HG03060 (cell line): ENCODE measurements around the gene SYNE1.
A peak's percentile ranks its signal among the peaks of the same experiment; 100 is the strongest.
"Not testable (repeated sequence)": the region's sequence is repeated elsewhere in the genome, so short reads cannot be mapped to it uniquely, and the experiment has no call there.

ENCODE experiments used
- ATAC-seq: cut with Tn5 transposase; IDR thresholded peaks from one replicate; pipeline ENCODE4 v1.9.1; 2021; ENCODE audit warnings: low read depth, moderate number of reproducible peaks; ENCODE audit not compliant: unreplicated experiment

Gene SYNE1

DNA sequence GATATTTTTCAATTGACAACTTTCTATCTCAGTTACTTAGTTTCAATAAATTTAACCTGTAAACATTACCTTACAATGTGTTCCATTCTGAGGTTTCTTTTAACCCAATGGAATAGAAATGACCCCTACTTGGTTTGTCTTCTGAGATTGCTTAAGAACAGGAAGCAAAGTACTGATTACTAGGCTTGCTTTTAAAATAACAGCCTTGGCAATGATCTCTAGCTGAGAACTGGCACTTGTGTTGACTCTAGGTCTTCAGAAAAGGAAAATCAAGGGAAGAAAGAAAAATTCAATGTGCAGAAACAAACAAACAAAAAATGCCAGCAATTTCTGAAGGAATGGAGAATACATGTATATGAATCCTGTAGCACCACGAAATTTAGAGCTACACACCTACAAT lies 66.1 kb downstream of the SYNE1 start:
- ATAC-seq: no peak

DNA sequence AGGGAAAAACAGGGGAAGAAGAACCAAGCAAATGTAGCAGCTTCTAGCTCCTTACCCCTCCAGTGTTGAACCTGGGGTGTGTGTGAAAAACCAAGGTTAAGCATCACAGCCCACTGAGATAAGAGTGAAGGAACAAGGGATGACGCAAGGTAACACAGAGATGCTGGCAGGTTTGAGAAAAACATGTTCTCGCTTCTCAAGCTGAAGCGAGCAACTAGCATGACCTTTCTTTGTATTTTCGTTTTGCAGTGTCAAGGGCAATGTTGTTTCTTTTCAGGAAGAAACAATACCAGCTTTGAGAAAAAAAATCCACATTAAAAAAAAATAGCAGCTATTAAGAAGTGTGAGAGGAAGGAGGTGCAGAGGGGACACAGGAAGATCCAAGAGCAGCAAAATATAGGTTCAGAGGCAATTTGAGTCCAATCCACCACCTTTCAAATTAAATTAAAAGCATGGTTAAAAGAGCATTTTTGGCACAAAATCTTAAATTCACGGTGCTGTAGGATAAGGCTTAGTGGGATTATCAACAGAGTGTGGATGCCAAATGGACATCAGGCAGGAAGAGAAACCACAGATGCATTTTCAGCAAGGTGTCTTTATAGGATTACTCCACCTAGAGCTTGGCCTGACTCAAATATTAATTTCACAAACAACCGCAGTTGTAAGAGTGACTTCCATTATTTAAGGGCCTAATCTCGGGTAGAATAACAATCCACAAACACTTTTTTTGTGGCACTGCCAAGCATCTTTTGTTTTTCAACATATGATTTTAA lies 70.9 kb downstream of the SYNE1 start:
- no peak for ATAC-seq

DNA sequence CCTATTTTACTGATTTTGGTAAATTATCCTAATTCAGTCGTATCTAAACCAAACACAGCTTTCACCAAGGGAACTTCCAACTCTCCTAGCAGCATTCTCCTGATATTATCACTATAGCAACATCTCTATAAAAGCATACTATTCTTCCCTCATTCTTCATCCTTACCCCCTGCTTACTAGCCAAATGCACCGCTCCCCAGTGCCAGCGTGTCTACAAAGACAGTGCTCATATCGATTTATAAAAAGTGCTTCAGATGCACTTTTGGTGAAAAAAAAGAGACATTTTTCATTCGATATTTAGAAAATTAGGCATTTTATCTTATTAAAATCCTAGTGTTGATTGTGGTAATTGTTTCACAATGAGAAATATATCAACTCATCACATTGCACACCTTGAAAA lies 74.0 kb downstream of the SYNE1 start:
- no peak for ATAC-seq

DNA sequence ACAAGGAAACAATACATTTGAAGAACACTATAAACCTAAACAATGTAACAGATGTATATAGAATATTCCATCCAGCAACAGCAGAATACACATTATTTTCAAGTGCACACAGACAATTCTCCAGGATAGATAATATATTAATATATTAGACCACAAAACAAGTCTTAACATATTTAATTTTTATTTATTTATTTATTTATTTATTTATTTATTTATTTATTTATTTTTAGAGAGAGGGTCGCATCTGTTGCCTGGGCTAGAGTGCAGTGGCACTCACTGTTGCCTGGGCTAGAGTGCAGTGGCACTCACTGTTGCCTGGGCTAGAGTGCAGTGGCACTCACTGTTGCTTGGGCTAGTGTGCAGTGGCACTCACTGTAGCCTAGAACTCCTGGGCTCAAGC lies 78.4 kb downstream of the SYNE1 start:
- not testable (repeated sequence) for ATAC-seq

DNA sequence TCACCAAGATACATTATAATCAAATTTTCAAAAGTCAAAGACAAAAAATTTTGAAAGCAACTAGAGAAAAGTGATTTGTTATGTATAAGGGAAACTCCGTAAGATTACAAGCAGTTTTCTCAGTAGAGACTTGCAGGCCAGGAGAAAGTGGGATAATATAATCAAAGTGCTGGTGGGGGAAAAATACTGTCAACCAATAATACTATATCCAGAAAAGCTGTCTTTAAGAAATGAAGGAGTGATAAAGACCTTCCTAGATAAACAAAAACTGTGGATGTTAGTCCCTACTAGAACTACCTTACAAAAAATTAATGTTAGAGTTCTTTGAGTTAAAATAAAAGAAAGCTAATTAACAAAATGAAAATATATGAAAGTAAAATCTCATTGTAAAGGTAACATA lies 79.7 kb downstream of the SYNE1 start:
- no peak for ATAC-seq

DNA sequence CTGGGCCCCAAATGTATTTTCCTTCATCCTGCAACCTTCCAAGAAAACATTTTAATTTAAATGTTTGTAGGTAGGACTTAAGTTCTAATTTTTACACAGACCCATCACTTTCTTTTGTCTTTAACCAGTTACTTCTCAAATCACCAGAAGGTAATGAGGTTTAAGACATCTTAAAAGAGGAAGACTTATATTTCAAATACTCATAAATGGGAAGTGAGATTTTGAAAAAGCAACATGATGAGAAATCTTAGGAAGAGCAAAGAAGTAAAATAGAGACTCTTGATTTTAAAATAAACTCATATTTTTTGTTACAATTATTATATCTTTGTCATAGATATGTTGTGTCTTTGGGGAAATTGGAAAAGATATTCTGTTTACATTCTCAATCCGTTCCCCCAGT lies 82.3 kb downstream of the SYNE1 start:
- no peak for ATAC-seq

DNA sequence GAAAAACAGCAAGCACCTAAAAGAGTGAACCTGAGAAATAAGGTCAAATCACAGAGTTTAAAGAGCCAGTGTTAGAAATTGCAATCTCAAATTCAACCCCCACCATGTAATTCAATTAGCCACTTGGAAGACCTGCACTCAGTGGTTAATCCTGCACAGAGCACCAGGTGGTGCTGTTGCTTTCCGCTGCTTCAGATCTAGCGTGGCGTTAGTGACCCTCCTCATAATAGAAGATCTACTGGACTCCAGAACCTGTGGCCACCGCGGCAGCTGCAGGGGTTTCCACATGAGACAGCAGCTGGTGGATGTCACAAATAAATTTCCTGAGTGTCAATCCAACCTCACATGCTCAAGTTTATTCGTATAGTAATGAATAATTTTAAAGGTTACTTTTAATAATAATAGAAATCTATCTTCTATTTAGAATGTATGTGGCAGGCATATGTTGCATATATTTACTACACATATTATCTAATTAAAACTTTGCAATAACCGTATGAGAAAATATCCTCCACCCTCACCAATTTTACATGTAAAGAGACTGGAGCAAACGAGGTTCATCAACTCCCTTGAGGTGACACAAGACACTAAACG lies 84.4 kb downstream of the SYNE1 start:
- peak; percentile 93 for ATAC-seq

DNA sequence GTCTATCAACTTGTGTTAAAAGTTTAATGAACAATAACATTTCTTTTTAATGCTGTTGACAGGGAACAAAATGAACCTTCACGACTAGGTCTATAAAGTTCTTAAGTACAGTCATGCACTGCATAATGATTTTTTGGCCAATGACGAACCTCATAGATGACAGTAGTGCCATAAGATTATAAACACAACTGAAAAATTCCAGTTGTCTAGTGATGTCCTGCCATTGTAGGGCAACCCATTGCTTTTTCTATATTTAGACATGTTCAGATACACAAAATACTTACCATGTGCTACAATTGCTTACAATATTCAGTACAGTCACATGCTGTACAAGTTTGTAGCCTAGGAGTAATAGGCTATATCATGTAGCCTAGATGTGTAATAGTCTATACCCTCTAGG lies 93.6 kb downstream of the SYNE1 start:
- no peak for ATAC-seq

DNA sequence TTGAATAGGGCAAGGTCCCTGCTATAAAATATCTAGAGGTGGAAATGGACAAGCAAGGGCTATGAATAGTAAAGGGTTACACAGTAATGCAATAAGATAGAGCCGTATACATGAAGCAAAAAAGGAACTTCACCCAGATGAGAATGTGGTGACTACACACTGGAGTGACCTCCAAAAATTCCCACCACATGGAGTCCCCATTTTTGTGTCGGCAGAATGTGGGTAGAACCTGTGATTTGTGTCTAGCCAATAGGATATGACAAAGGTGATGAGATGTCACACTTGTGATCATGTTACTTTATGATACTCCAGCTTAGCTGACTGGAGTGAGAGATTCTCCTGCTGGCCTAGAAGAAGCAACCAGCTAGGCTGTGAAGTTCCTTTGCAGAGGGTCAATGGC lies 96.8 kb downstream of the SYNE1 start:
- no peak for ATAC-seq

DNA sequence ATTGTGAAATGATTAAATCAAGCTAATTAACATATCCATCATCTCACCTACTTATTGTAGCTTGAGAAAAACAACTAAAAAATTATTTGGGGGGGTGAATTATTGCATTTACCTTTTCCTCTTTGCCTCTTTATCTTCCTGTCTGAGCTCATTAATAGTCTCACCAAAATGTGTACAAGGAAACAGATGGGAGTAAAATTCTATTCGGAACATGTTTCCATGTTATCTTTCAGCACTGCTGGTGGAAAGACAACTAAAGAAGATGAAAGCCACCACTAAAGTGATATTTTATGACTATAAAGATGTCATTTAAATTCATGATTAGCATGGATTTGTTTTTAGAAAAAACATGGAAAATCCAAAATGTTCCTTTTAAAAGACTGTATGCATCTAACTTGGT lies 102.6 kb downstream of the SYNE1 start:
- no peak for ATAC-seq

DNA sequence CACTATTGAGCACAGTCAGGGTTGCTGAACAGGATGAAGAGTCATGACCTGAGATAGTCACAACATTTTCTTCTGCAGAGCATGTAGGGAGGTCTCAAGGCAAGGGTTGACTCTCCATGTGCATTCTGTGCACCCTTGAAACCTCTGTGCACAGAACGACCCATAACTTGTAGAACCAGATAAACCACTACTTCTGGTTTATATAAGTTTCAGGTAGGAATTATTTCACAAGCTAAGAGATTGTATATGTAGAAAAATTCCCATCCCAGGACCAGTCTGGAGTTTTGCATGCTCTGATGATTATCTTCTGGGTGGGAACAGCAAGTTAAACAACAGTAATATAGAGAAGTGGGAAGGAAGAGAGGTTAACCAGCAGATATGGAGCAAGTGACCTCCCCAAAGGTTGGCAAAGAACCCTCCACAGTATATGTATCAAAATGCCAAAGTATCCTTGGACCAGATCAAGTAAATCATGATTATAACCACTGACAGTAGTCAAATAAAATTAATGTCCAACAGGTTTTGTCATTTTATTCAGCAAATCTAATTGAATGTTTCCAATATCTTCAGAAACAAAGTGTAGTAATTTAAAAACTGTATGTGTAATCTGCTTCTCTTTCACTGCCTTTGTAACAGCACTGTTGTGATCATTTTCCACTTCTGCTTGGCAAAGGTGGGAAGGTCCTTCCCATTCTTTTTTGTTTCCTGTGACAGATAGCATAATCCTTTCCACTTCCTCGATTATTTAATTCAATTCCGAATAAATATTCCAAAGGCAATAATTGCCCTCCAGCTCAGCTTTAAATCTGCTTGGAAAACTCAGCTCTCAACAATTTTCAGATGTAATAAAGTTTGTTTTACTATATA lies 104.4 kb downstream of the SYNE1 start:
- no peak for ATAC-seq

DNA sequence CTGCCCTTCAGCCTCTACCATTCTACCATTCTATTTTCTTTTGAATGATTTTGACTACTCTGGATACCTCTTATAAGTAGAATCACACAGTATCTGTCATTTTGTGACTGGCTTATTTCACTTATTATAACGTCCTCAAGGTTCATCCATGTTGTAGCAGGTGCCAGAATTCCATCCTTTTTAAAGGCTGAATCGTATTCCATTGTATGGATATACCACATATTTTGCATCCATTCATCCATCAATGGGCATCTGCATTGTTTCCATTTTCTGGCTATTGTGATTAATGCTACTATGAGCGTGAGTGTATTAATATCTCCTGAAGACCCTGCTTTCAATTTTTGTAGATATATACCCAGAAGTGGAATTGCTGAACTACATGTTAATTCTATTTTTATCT lies 105.5 kb downstream of the SYNE1 start:
- no peak for ATAC-seq

DNA sequence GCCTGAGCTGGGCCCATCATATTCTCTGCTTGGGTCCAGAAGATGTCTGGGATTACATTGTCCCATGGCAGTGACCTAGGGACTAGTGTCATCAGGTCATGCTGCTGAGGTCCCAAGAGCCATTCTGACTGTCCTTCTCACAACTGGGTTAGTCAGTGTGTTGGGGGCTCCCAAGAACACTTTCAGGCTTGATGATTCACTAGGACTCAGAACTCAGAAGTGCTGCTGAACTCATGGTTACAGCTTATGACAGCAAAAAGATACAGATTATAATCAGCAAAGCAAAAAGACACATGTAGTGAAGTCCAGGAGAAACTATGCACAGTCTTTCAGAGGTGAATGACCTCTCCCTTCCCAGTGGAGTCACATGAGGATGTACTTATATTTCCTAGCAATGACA lies 107.8 kb downstream of the SYNE1 start:
- no peak for ATAC-seq

DNA sequence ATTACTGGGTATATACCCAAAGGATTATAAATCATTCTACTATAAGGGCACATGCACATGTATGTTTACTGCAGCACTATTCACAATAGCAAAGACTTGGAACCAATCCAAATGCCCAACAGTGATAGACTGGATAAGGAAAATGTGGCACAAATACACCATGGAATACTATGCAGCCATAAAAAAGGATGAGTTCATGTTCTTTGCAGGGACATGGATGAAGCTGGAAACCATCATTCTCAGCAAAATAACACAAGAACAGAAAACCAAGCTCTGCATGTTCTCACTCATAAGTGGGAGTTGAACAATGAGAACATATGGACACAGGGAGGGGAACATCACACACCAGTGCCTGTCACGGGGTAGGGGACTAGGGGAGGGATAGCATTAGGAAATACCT lies 123.0 kb downstream of the SYNE1 start:
- ATAC-seq: not testable (repeated sequence)

DNA sequence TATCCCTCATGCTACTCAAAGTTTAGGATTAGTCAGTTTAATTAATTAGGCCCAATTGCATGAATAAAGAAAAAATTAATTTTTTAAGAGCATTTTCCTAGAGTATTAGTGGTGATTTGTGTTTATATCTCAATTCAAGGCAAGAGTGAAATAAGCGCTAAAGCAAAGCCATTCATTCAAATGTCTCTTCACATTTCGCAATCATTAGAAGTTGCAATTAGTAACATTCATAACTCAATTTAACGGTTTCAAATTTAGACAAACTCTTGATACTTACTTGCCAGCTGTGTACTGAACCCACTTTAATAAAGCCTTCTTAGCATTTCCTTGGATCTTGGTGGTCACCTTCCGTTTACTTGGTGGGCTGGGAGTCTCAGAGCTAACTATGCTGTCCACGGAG lies 127.2 kb downstream of the SYNE1 start:
- ATAC-seq: no peak

DNA sequence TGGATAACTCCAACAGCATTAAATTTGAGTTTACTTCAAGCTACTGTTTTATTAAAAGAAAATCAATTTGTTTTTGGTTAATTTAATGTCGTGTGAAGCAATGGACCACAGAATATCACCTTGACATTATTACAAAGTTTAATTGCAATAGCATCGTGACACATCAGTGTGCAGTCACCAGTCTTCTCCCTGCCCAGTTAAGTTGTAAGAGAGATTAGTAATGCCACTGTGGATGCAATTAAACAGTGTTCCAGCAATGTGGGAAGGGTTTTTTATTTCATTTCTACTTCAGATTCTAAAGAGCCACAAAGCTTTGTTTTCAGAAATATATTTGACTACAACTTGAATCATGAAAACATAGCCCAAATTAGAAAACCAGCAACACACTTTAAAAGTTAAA lies 128.7 kb downstream of the SYNE1 start:
- ATAC-seq: no peak

DNA sequence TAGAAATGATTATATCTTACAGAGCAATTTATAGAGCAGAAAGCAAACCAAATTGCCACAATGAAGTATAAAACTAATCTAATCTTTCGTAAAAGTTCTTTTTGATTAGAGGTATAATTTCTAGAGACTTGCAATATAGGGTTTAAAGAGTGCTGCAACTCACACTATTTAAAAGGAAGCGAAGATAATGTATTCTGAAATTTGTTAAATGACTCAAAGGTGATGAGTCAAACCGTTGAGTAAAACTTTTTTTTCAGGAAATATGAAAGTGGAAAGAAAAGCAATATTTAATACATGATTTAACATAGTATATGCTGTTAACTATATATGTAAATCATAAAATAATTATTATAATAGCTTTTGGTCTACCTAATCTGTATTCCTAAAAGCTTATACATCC lies 133.6 kb downstream of the SYNE1 start:
- no peak for ATAC-seq

DNA sequence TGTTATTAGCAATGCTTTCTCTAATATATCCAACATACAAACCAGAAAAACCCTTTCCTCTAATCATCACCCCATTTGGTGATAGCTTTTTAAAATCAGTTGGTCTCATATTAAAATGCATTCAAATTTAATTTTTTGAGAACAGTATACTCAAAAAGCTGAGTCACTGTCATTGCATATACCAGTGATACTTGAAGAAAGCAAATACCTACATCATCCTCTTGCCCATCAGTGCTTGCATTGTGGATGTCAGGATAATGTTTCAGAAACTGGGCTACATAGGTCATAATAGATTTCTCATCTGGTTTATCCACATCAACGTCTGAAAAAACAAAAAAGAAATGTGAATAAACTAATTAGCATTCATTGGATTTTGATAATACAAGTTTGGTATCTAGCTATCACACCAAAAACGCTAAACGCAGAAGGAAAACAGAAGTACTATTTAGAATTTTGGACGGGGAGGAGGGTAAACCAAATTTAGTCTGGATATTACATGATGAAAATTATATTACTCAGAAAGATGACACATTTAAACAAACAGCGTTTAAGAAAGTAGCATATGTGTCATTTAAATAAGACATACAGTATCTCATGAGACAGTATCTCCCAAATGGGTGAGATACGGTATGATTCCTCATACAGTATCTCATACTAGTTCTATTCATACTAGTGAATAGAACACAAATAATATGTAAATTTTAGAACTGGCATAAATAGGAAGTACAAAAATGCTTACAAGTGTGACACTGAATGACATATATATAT lies 134.6 kb downstream of the SYNE1 start:
- ATAC-seq: no peak

DNA sequence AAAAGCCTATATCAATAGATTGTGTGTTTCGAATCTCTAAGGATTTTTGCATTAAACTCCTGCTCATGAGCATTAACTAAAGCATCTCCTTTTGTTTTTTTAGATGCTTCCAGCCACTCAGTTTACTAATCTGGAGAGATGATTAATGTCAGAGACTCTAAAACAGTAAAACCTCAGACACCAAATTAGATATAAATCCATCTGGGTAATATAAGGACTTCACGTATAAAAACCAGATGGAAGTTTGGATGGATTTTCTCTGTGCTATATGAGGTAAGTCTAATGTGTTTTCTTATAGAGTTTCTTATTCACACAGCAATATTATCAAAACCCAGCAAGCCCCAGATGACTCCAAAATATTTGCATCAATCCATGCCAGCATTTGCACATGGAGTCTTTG lies 137.2 kb downstream of the SYNE1 start:
- ATAC-seq: no peak

DNA sequence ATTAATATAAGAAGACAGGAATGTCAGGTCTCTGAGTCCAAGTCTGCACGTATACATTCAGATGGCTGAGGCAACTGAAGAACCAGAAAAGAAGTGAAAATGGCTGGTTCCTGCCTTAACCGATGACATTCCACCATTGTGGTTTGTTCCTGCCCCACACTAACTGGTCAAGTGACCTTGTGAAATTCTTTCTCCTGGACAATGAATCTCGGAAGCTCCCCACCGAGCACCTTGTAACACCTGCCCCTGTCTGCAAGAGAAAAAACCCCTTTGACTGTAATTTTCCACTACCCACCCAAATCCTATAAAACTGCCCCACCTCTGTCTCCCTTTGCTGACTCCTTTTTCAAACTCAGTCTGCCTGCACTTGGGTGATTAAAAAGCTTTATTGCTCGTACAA lies 140.4 kb downstream of the SYNE1 start:
- ATAC-seq: no peak

DNA sequence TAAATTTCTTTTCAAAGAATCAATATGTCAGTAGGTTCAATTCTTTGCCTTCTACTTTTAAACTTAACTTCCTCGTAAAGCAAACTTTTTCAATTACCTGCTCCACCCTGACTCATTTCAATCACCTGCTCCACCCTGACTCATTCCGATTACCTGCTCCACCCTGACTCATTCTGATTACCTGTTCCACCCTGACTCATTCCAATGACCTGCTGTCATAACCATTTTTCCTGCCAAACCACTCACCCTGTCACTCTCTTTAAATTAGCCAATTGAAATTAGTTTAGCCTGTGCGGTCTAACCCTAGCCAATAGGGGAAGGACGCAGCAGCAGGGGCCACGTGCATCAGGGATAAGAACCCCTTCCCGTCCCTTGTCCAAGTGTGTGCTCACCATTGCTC lies 141.7 kb downstream of the SYNE1 start:
- not testable (repeated sequence) for ATAC-seq
